Endothelial cell of umbilical vein (primary cell): Measurements from ENCODE around the gene COL21A1. TPM values are rescaled to one million over a fixed set of nuclear protein-coding genes. Genes with fewer than 3 reads are reported as not detected.

Source experiments
- BruUV-seq: library from RNA; stranded (reverse); fragments of 400-500 nt; replicated peaks from 2 replicates; lab custom pipeline; 2021; lab: Mats Ljungman, UMichigan
- CTCF ChIA-PET: fragments of 300-600, 350-600 bp; sonication (Branson Sonifier 250); formaldehyde crosslinking; loops from one replicate; lab custom pipeline; 2021; ENCODE audit warnings: antibody characterized with exemption, inconsistent platforms; lab: Charles Lee
- POLR2A ChIA-PET: fragments of 300-600, 350-600 bp; sonication (Branson Sonifier 250); formaldehyde crosslinking; loops from one replicate; lab custom pipeline; 2021; ENCODE audit warnings: antibody characterized with exemption, inconsistent platforms; lab: Charles Lee
- DNase-seq: peaks from one replicate; pipeline ENCODE4 v3.0.0-alpha.2; 2011; ENCODE audit warnings: low read depth, low spot score
- FAIRE-seq: peaks from 2 replicates; lab custom pipeline; 2011; peaks lifted over from hg19 to GRCh38; lab: Jason Lieb, UNC
- H2AFZ ChIP-seq: 2 replicates; pipeline ENCODE4 v1.6.0; 2012; ENCODE audit warnings: low read depth, low read length, control low read depth, inconsistent platforms
- H3K27ac ChIP-seq: 2 replicates; pipeline ENCODE4 v1.5.1; 2011; ENCODE audit warnings: low read depth, mild to moderate bottlenecking, control low read depth, low read length, moderate library complexity; ENCODE audit not compliant: insufficient read depth
- H3K27me3 ChIP-seq, 2 experiments: 2 replicates each; pipeline versions ENCODE4 v1.6.0 to v1.6.1; 2011; ENCODE audit warnings: low read length in 2 of 2, mixed read lengths in 1 of 2; ENCODE audit not compliant: control insufficient read depth in 2 of 2, insufficient read depth in 2 of 2
- H3K36me3 ChIP-seq, 2 experiments: 2 replicates in 1 of 2; 3 replicates in 1 of 2; pipeline ENCODE4 v1.5.1; 2011; ENCODE audit warnings: low read length in 2 of 2, mild to moderate bottlenecking in 1 of 2, moderate library complexity in 1 of 2; ENCODE audit not compliant: control insufficient read depth in 2 of 2, insufficient read depth in 2 of 2; ENCODE audit errors: extremely low read depth in 1 of 2
- H3K4me1 ChIP-seq: 3 replicates; pipeline ENCODE4 v1.5.1; 2011; ENCODE audit warnings: mild to moderate bottlenecking, low read length; ENCODE audit not compliant: control insufficient read depth, insufficient read depth; ENCODE audit errors: extremely low read depth
- H3K4me2 ChIP-seq: 2 replicates; pipeline ENCODE4 v1.6.1; 2011; ENCODE audit warnings: low read length, control low read depth, mixed read lengths; ENCODE audit not compliant: insufficient read depth
- H3K4me3 ChIP-seq, 3 experiments: fragments of 200-600 bp in 1 of 3; sonication (generic), shearing (Covaris generic) in 1 of 3; replicated peaks in 1 of 3; 2 replicates each; pipeline ENCODE4 v1.5.1; 2011 to 2016; ENCODE audit warnings: control low read depth in 3 of 3, low read length in 3 of 3, mild to moderate bottlenecking in 2 of 3, inconsistent platforms in 1 of 3, low read depth in 1 of 3, moderate library complexity in 1 of 3; ENCODE audit not compliant: insufficient read depth in 1 of 3
- H3K79me2 ChIP-seq: 2 replicates; pipeline ENCODE4 v1.6.0; 2012; ENCODE audit warnings: low read length, inconsistent platforms; ENCODE audit not compliant: control insufficient read depth, insufficient read depth
- H3K9ac ChIP-seq: replicated peaks from 2 replicates; pipeline ENCODE3; 2011; ENCODE audit warnings: low read length, control low read depth; ENCODE audit not compliant: insufficient read depth; ENCODE audit errors: extremely low read depth
- H3K9me1 ChIP-seq: replicated peaks from 3 replicates; pipeline ENCODE4 v1.6.0; 2011; ENCODE audit warnings: mild to moderate bottlenecking, low read length; ENCODE audit not compliant: control insufficient read depth, insufficient read depth; ENCODE audit errors: extremely low read depth
- H3K9me3 ChIP-seq: replicated peaks from 2 replicates; pipeline ENCODE4 v1.5.1; 2012; ENCODE audit warnings: low read length, inconsistent platforms; ENCODE audit not compliant: control insufficient read depth, insufficient read depth
- H4K20me1 ChIP-seq: replicated peaks from 2 replicates; pipeline ENCODE3; 2011; ENCODE audit warnings: mild to moderate bottlenecking, low read length; ENCODE audit not compliant: control insufficient read depth, insufficient read depth; ENCODE audit errors: extremely low read depth
- CTCF ChIP-seq, 2 donors: IDR thresholded peaks; 1 replicate in 1 of 2; 2 replicates in 1 of 2; pipeline ENCODE4 v1.5.1; 2011; ENCODE audit warnings: low read length in 2 of 2, mild to moderate bottlenecking in 2 of 2, moderate library complexity in 2 of 2, control low read depth in 1 of 2, inconsistent platforms in 1 of 2, low read depth in 1 of 2; ENCODE audit not compliant: insufficient read depth in 1 of 2; ENCODE audit errors: extremely low read depth in 1 of 2
- EZH2 ChIP-seq: IDR thresholded peaks from 2 replicates; pipeline ENCODE4 v1.6.1; 2012; ENCODE audit warnings: borderline replicate concordance, low read depth, mild to moderate bottlenecking, moderate library complexity, low read length, inconsistent platforms; ENCODE audit not compliant: severe bottlenecking
- FOS ChIP-seq: IDR thresholded peaks from 2 replicates; pipeline ENCODE4 v1.6.1; 2011; ENCODE audit warnings: mild to moderate bottlenecking, low read length, moderate library complexity, borderline replicate concordance; ENCODE audit not compliant: insufficient read depth
- GATA2 ChIP-seq: IDR thresholded peaks from 2 replicates; pipeline ENCODE4 v1.7.0; 2011; ENCODE audit warnings: low read depth, mild to moderate bottlenecking, moderate library complexity, mixed read lengths, low read length; ENCODE audit not compliant: insufficient read length, insufficient read depth
- JUN ChIP-seq: IDR thresholded peaks from 2 replicates; pipeline ENCODE4 v1.6.1; 2011; ENCODE audit warnings: borderline replicate concordance, low read depth; ENCODE audit not compliant: insufficient read length, insufficient read depth
- MAX ChIP-seq: IDR thresholded peaks from 2 replicates; pipeline ENCODE4 v1.6.1; 2011; ENCODE audit not compliant: insufficient read depth, insufficient read length
- MYC ChIP-seq: IDR thresholded peaks from one replicate; pipeline ENCODE4 v1.6.1; 2011; ENCODE audit warnings: mild to moderate bottlenecking, low read depth, low read length
- POLR2A ChIP-seq: IDR thresholded peaks from 2 replicates; pipeline ENCODE4 v1.6.1; 2012; ENCODE audit warnings: low read depth, mild to moderate bottlenecking, control low read depth, low read length
- POLR2AphosphoS5 ChIP-seq: IDR thresholded peaks from 2 replicates; pipeline ENCODE4 v1.6.1; 2012; ENCODE audit warnings: low read depth, mild to moderate bottlenecking, control low read depth, low read length, moderate library complexity; ENCODE audit not compliant: insufficient read depth
- dilution Hi-C: fragments of 300-500 bp; cut with MboI; formaldehyde crosslinking; loops from one replicate; pipeline ENCODE4 v1.15.0; 2019; ENCODE audit warnings: low sequenced_read_pairs; ENCODE audit not compliant: extremely low pct_ligation_motif_present
- intact Hi-C: fragments of 100-400 bp; cut with micrococcal nuclease; formaldehyde crosslinking; loops from one replicate; pipeline ENCODE4 v1.10.0; 2022
- polyA plus RNA-seq, 4 experiments: library from polyadenylated mRNA; depleted of rRNA in 3 of 4; stranded (reverse) in 3 of 4; unstranded in 1 of 4; fragments of >200 nt; gene quantifications; 2 replicates each; pipeline versions ENCODE4 v1.2.1 to v1.2.3, GENCODE V29; 2011 to 2012; ENCODE audit warnings: missing spikeins in 1 of 4
- total RNA-seq: library from RNA; stranded (reverse); gene quantifications from 2 replicates; pipeline ENCODE4 v1.2.3, GENCODE V29; 2021

COL21A1 gene
- total and polyA plus RNA-seq, 2 donors (not counting 3 experiments of a cell fraction or from before 2014, with no cell fraction given) = 0.22 to 1.4 TPM

- ChIA-PET CTCF (no interaction called here), POLR2A (no interaction called here)
- FAIRE-seq (no peak), DNase-seq (no peak)
- Histone ChIP-seq H3K27me3 (no peaks in the 10 kb centered on the region), H3K36me3 (no peaks in the 10 kb centered on the region), H3K9me3 (no peaks in the 10 kb centered on the region), H3K4me3 (no peak overlapping the region), H3K4me1 (no peaks in the 10 kb centered on the region), H3K4me2 (no peak overlapping the region), H3K9me1 (no peaks in the 10 kb centered on the region), H2AFZ (no peak overlapping the region), H3K79me2 (no peaks in the 10 kb centered on the region), H3K9ac (no peak overlapping the region), H4K20me1 (no peaks in the 10 kb centered on the region), H3K27ac (no peak overlapping the region)
- TF ChIP-seq JUN = no peak
- TF ChIP-seq EZH2 = no peak
- TF ChIP-seq MYC = no peak
- no peak for TF ChIP-seq POLR2A
- TF ChIP-seq GATA2 = no peak
- no peak for TF ChIP-seq FOS
- no peak for TF ChIP-seq CTCF (IDR thresholded peaks at IDR 0.05; ENCODE audit: extremely low read depth in 1 of 2, insufficient read depth in 1 of 2, low read depth in 1 of 2, low read length in 2 of 2)
- TF ChIP-seq MAX = no peak
- TF ChIP-seq POLR2AphosphoS5 = no peak
- intact Hi-C loops (no loop called here), dilution Hi-C loops (no loop called here)
- BruUV-seq = no TSS peak
Measured at GRCh38 chr6:56211724-56212123, 35.7 kb downstream of the COL21A1 start.
